ENCODE data around the gene PIK3C3. TPM values are rescaled to one million over a fixed set of nuclear protein-coding genes. Genes with fewer than 3 reads are reported as not detected.

PIK3C3 gene
- total RNA-seq, 1 donor from 2014 or later = 41.5 TPM

GRCh38 chr18:42082415-42083234 is 127.6 kb downstream of the PIK3C3 start:
- Mint-ChIP-seq H3K36me3 (ENCODE audit: low read depth) (peaks cover 22% of the 10 kb centered on the region), H3K27ac (ENCODE audit: unreplicated experiment) (no peak overlapping the region), H3K4me3 (no peak overlapping the region), H3K9me3 (peaks cover 2% of the 10 kb centered on the region), H3K27me3 (ENCODE audit: low read depth) (no peaks in the 10 kb centered on the region), H3K4me1 (no peaks in the 10 kb centered on the region)
- DNase-seq (ENCODE audit: low read depth, low spot score) = no peak
- no peak for TF ChIP-seq CTCF (conservative IDR thresholded peaks at IDR 0.05)

- no peak for TF ChIP-seq CTCF (conservative IDR thresholded peaks at IDR 0.05)
- no peaks in the 10 kb centered on the region for H3K27me3 Mint-ChIP-seq (ENCODE audit: low read depth)
- no peak overlapping the region for H3K4me3 Mint-ChIP-seq
- peaks cover 4% of the 10 kb centered on the region for H3K4me1 Mint-ChIP-seq
- peaks cover 13% of the 10 kb centered on the region for H3K36me3 Mint-ChIP-seq (ENCODE audit: low read depth)
- H3K9me3 Mint-ChIP-seq = peaks cover 2% of the 10 kb centered on the region
- no peak overlapping the region for H3K27ac Mint-ChIP-seq (ENCODE audit: unreplicated experiment)
- DNase-seq (ENCODE audit: low read depth, low spot score) = no peak
These were observed 131.3 kb downstream of the PIK3C3 start for GRCh38 chr18:42086288-42086687.

- TF ChIP-seq CTCF (conservative IDR thresholded peaks at IDR 0.05) = no peak
- no peaks in the 10 kb centered on the region for H3K27me3 Mint-ChIP-seq (ENCODE audit: low read depth)
- no peak overlapping the region for H3K27ac Mint-ChIP-seq (ENCODE audit: unreplicated experiment)
These were observed 132.2 kb downstream of the PIK3C3 start for GRCh38 chr18:42087235-42087634.

GRCh38 chr18:42087876-42088275 is 132.8 kb downstream of the PIK3C3 start:
- Mint-ChIP-seq H3K4me1 (peaks cover 4% of the 10 kb centered on the region), H3K27me3 (ENCODE audit: low read depth) (no peaks in the 10 kb centered on the region), H3K36me3 (ENCODE audit: low read depth) (peaks cover 9% of the 10 kb centered on the region), H3K27ac (ENCODE audit: unreplicated experiment) (peak overlapping the region; percentile 44), H3K9me3 (peaks cover 2% of the 10 kb centered on the region), H3K4me3 (no peak overlapping the region)
- DNase-seq (ENCODE audit: low read depth, low spot score) = no peak
- no peak for TF ChIP-seq CTCF (conservative IDR thresholded peaks at IDR 0.05)

More at GRCh38 chr18:42087235-42087634, 132.2 kb downstream of the PIK3C3 start:
- H3K36me3 Mint-ChIP-seq (ENCODE audit: low read depth) = peaks cover 13% of the 10 kb centered on the region
- H3K4me1 Mint-ChIP-seq = peaks cover 4% of the 10 kb centered on the region
- no peak overlapping the region for H3K4me3 Mint-ChIP-seq
- no peak for DNase-seq (ENCODE audit: low read depth, low spot score)
- H3K9me3 Mint-ChIP-seq = peaks cover 2% of the 10 kb centered on the region

GRCh38 chr18:42092848-42093247 is 137.8 kb downstream of the PIK3C3 start:
- DNase-seq (ENCODE audit: low read depth, low spot score) = no peak
- H3K27ac Mint-ChIP-seq (ENCODE audit: unreplicated experiment) = no peak overlapping the region
- H3K4me3 Mint-ChIP-seq = no peak overlapping the region
- TF ChIP-seq CTCF (conservative IDR thresholded peaks at IDR 0.05) = no peak
- H3K27me3 Mint-ChIP-seq (ENCODE audit: low read depth) = no peaks in the 10 kb centered on the region
- peaks cover 5% of the 10 kb centered on the region for H3K36me3 Mint-ChIP-seq (ENCODE audit: low read depth)
- peaks cover 4% of the 10 kb centered on the region for H3K4me1 Mint-ChIP-seq
- H3K9me3 Mint-ChIP-seq = no peaks in the 10 kb centered on the region
